Gastrocnemius medialis (tissue), 4 donors: ENCODE measurements around the gene JDP2.

ENCODE experiments used
- CTCF ChIP-seq, 5 experiments: fragments of 450-650 bp in 3 of 5; fragments of 200-600 bp in 2 of 5; sonication (generic) in 2 of 5; IDR thresholded peaks in 4 of 5; conservative IDR thresholded peaks in 1 of 5; 1 replicate in 4 of 5; 2 replicates in 1 of 5; pipeline ENCODE4 v1.5.1; 2016 to 2019; ENCODE audit warnings: antibody characterized with exemption in 5 of 5, mild to moderate bottlenecking in 3 of 5, moderate library complexity in 3 of 5
- POLR2A ChIP-seq, 2 donors: fragments of 450-650 bp; IDR thresholded peaks; one replicate each; pipeline ENCODE4 v1.6.1; 2017; ENCODE audit warnings: antibody characterized with exemption in 2 of 2, mild to moderate bottlenecking in 2 of 2, moderate library complexity in 2 of 2

- TF ChIP-seq POLR2A (IDR thresholded peaks at IDR 0.05) (no peak), CTCF (IDR thresholded peaks at IDR 0.05 in 4 of 5, conservative IDR thresholded peaks at IDR 0.05 in 1 of 5) (no peak)
Measured at GRCh38 chr14:75411214-75411540, 16.6 kb upstream of the JDP2 start.
